EL (cell line): ENCODE results near the gene PATZ1.
"Not testable (repeated sequence)": the region's sequence is repeated elsewhere in the genome, so short reads cannot be mapped to it uniquely, and the experiment has no call there.

Experiments used
- DNase-seq: peaks from one replicate; pipeline ENCODE4 v3.0.0-alpha.2; 2016

PATZ1 gene

GRCh38 chr22:31346255-31346732 lies at the start of gene PATZ1:
TSS of gene PATZ1 (minus strand) at chr22:31346346. CDS start at chr22:31345602, 744 bp downstream.
- DNase-seq: peak; percentile 86

- peak; percentile 45 for DNase-seq
Measured at GRCh38 chr22:31394326-31394725, 48.2 kb upstream of the PATZ1 start.

GRCh38 chr22:31393893-31394292 lies 47.7 kb upstream of the PATZ1 start:
- no peak for DNase-seq

- not testable (repeated sequence) for DNase-seq
Measured at GRCh38 chr22:31378651-31379050, 32.5 kb upstream of the PATZ1 start.

GRCh38 chr22:31378123-31378522 lies 32.0 kb upstream of the PATZ1 start:
- no peak for DNase-seq

GRCh38 chr22:31377612-31378011 lies 31.5 kb upstream of the PATZ1 start:
- DNase-seq: no peak

- no peak for DNase-seq
Measured at GRCh38 chr22:31367426-31367825, 21.3 kb upstream of the PATZ1 start.

- DNase-seq: no peak
Measured at GRCh38 chr22:31363885-31364465, 17.8 kb upstream of the PATZ1 start.

GRCh38 chr22:31361743-31362142 lies 15.6 kb upstream of the PATZ1 start:
- no peak for DNase-seq

GRCh38 chr22:31360029-31360428 lies 13.9 kb upstream of the PATZ1 start:
- DNase-seq: no peak

GRCh38 chr22:31354515-31354914 lies 8.4 kb upstream of the PATZ1 start:
- no peak for DNase-seq

GRCh38 chr22:31350410-31350863 lies 4.3 kb upstream of the PATZ1 start:
- no peak for DNase-seq

- no peak for DNase-seq
Measured at GRCh38 chr22:31349960-31350359, 3.8 kb upstream of the PATZ1 start.

- no peak for DNase-seq
Measured at GRCh38 chr22:31348766-31349165, 2.6 kb upstream of the PATZ1 start.

- DNase-seq: not testable (repeated sequence)
Measured at GRCh38 chr22:31348009-31348337, 1.8 kb upstream of the PATZ1 start.

GRCh38 chr22:31347251-31348008 lies 1.3 kb upstream of the PATZ1 start:
- DNase-seq: peak; percentile 67

GRCh38 chr22:31346733-31347250 lies 646 bp upstream of the PATZ1 start:
- peak; percentile 65 for DNase-seq

GRCh38 chr22:31345331-31346254 lies 553 bp downstream of the PATZ1 start:
- DNase-seq: peak; percentile 86

- DNase-seq: no peak
Measured at GRCh38 chr22:31344578-31345330, 1.4 kb downstream of the PATZ1 start.

GRCh38 chr22:31344256-31344577 lies 1.9 kb downstream of the PATZ1 start:
- DNase-seq: no peak

- DNase-seq: peak; percentile 54
Measured at GRCh38 chr22:31343235-31344191, 2.6 kb downstream of the PATZ1 start.
